GM21526 (cell line): ENCODE data around the gene CYRIA.

Experiments
- ATAC-seq: cut with Tn5 transposase; IDR thresholded peaks from one replicate; pipeline ENCODE4 v1.9.1; 2021; ENCODE audit warnings: moderate library complexity; ENCODE audit not compliant: unreplicated experiment, low FRiP score

The CYRIA gene

DNA sequence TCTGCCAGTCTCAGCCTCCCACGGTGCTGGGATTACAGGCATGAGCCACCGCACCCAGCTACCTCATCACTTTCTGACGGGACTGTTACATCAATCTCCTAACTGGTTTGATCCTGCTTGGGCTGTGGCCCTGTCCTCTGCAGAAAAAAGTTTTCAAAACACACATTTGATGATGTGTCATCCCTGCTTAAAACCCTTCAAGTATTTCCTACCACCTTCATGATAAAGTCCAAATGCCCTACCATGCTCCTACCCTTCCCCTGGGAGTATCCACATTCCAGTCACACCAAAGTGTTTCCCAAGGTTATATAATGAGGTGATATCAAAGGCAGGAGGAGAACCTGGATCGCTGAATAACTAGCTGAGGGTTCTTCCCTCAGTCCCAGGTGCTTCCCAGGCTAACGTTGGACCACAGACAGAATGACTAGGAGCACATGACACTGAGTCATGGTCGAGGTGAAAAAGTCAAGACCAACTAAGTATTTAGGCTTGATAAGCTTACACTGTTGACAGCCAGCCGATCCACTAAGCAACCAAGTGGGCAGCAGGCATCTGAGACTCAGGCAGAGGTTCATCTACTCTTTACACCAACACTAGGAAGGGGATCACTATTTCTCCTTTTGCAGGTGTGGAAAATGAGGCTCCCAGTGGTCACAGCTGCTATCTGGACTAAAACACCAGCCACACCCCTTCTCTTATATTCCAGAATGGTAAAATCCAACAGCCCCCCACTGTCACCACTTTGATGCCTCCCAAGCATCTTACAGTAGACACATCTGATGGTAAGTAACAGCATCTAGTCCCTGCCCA is 31.8 kb downstream of the CYRIA start:
- no peak for ATAC-seq

DNA sequence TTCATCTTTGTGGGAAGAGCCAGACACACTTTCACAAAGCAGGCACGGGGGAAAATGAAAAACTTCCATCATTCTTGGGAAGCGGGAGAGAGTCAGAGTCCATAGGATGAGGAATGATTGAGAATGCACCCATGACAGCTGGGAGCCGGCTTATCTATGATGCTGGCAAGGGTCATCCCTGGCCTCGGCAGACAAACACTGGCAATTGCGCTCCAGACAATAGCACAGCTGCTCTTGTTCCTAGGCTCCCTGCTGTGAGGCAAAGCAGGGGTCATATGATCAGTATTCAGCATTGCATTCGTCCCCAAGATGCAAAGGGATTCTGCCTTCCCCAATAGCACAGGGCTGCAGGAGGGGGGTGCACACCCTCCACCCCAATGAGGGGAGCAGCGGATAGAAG is 33.0 kb downstream of the CYRIA start:
- ATAC-seq, result no peak

DNA sequence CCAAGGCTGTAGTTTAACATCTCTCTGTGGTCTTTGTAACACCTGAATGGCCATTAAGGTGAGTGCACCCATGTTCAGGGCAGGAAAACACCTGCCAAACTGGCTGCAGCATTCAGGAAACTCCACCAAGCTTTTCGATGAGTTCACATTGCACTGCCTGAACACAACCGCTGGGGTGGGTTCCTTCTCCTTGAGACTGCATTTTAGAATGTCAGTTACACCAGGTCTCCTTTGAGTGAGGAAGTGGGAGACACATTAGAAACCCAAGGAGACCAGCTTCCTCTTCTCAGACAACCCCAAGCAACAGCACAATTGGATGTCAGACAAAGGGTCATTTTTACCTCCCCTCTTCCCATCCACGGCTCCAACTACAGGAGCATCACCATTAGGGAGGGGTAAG is 35.2 kb downstream of the CYRIA start:
- ATAC-seq, result peak; percentile 59

DNA sequence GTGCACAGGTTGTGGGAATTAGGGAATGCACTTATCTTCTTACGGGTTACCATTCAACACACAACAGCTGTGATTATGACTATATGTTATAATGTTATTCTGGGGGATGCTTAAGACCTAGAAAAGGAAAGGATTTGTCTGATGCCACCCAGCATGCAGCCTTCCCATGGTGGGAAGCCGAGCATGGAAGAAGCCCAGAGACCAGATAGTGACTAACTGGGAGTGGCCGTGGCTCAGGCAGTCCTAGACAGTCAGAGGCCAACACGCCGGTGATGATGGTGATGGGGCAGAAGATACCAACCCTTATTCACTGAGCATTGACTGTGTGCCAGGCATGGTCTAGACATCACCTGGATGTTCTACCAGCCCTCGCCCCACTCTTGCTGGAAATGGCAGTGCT is 35.9 kb downstream of the CYRIA start:
- no peak for ATAC-seq

DNA sequence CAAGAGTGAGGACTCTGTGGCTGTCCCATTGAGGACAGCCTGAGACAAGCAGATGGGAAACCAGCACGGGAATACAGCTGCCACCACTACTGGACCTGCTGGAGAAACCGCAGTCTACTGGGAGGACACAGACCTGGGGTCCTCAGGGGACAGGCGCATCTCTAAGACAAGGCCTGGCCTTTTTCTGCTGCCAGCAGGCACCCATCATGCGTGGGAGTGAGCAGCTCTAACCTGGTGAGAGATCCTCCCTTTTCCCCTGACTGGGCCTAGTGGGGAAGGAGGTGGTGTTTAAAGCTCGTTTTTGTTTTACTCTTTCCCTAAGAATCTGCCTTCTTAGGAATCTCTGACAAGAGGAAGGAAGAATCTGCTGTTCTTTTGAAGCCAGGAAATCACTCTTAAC is 36.6 kb downstream of the CYRIA start:
- ATAC-seq, result no peak

DNA sequence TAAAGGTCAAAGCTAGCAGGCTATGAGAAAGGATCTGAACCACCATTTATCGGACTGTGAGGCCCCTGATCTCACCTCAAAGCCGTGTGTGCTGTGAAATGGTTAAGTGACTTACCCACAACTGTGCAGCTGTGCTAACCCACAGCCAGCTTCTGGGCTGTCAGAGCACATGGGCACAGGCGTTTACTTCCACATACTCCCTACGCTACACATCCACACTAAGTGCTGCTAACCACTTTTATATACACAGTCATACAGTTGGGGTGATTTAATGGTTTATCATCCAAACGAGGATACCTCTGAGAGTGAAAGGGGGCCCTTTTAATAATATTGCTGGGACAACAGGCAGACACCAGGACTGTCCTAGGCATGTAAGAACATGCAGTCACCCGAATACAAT is 37.3 kb downstream of the CYRIA start:
- ATAC-seq, result no peak

DNA sequence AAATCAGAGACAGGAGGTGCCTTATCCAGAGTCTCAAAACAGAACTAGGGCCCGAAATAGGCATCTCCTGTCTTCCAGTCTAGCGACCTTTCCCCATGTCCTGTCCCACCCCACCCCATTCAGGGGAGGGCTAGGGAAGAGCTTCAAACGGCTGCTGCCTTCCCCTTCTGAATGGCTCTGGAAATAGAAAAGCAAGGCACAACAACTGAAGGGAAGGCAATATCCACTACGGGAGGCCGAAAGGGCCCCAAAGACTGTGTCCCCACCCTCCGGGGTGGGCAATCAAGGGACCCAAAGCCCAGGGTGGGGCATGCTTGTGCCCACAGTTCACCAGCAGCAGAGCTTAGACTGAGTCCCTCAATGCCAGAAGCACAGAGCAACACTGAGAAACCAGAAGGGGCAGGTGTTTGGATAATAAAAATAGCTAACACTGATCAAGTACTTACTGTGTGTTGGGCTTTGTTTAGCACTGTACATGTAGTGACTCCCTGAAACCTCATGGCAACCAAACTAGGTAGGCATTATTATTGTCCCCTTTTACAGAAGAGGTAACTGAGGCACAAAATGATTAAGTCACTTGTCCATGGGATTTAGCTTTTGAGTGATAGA is 38.5 kb downstream of the CYRIA start:
- ATAC-seq, result no peak

DNA sequence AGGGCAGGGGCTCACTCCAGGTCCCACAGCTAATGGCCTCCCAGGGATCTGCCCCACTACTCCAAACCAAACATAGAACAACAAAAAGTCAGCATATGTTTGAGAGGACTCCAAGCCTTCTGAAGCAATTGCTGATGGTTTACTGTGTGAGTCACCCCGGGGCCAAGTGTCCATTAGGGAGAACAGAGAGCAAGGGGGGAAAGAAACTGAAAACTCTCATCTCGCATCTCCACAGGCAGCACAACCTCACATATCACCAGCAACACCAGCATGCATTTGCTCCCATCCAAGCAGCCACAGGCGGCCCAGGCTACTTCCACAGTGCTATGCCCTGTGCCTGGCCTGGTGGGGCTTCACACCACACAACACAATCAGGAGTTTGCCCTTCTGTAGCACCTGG is 39.1 kb downstream of the CYRIA start:
- no peak for ATAC-seq

DNA sequence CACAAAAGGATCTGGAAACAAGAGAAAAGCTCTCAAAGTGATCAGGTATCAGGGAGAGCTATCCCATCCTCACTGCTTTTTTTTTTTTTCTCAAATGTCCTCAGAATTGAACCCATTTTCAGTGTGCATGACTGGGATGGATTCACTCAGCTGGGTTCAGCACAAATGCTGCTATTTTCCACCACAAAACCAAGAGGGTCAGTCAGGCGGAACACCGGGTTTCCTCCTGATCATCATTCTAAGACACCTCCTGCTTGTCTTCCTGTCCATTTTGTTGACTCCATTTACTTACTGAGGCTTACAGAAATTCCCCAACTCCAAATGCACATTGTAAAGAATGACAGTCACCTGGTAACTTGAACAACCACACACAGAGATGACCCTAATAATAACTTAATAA is 39.9 kb downstream of the CYRIA start:
- ATAC-seq, result peak; percentile 59

DNA sequence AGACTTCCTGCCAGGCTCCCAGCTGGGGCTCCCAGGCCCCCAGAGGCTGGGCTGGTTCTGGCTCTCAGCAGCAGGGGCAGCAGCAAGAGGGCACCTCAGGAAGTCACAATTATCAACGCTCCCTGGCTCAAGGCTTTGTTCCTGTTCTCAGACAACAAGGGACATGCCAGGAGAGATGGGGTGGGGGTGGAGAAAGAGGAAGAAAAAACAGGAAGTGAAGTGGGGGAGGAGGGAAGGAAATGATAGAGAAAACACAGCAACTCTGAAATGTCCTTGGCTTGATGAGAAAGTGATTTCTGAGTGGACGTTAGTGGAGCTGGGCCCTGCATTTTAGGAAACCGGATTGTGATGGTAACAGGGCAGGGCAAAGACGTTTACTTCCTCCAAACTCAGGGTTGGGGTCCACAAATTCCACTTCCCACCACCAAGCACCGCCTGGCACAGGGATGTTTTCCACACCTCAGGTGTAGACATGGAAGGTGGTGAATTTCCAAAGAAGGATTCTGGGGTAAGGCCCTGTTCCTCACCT is 40.4 kb downstream of the CYRIA start:
- no peak for ATAC-seq

DNA sequence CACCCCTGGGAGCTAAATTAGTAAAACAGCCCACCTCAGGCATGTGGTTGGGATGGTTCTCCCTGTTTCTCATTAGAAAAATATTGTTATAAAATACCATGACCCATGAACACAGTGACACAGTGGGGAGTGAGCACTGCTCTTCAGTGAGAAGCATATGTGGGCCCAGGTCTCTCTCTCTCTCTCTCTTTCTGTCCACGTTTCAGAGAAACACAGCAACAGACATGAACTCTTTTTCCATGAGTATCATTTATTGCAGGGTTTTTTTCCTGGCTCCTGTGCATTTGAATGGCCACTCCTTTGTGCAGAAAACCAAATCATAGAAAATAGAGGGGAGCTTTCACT is 41.2 kb downstream of the CYRIA start:
- no peak for ATAC-seq

DNA sequence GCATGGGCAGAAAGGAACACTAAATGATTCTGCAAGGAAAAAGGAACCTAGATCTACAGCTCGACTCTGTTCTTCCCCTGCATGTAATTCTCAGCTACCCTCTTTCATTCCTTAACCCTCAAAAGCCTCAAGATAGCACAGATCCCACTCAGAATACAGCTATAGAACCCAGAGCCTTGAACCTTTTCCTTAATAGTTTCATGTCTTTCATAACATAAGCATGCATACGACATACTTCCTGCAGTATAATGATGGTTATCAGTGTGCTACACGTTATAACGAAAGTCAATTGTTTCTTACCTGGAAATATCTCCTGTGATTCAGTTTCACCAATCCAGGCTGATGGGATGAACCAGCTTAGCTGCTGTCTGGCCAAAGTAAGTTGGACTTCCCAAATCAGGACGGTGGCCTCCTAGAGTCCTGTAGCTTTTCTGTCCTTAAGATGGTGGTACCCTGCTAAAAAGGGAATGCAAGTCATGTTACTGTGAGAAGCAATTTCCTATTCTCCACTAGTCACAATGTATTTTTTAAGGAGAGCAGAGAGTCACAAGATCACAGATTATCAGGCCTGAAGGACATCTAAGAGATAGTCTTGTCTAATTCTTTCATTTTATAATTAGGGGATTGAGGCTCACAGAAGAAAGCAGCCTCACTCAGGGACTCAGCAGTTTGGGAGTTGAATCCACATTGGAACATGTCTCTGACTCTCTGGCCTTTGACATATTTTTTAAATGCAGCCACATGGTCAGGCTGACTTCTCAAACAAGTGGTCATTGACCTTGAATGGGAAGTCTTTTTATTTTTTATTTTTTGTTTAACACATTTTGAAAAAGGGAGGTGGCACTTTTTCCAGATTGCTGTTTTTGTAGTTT is 41.8 kb downstream of the CYRIA start:
- no peak for ATAC-seq

DNA sequence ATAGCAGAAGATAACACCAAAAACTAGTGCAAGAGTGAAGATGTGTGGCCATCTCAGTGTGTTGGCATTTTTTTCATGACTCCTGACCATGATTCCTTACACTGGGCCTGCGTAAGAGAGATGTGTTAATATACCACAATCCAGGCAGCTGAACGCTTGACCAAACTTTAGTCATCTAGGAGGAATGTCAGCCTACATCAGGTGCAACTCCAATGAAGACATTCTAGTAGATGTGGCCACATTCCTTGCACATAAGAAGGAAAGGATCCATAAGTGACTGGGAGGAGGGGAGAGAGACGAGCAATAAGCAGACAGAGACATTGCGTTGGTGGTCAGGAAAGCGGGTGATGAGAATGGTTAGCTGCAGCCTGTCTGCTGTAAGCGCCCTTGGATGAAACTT is 42.6 kb downstream of the CYRIA start:
- ATAC-seq, result no peak

DNA sequence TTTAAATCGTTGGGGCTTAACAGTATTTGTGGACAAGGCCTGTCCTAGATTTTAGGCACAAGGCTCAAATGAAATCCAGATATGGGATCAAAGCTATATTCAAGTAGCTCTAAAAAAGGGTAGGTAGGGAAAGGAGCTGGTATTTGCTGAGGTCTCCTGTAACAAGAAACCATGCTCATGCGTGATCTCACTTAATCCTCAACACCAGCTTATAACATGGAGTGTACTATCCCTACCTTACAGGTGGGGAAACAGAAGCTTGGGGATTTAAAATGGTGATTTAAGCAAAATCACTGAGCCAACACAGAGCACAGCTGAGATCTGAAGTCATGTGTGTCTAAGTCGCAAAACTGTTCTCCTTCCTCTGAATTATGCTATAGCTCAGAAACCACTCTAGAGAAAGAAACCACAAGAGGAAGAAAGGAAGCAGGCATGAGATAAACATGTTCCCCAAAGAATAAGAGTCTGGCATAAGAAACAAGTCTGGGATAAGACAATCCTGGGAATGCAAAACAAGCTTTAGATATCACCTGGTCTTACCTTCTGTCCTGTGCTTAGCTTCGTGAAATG is 43.1 kb downstream of the CYRIA start:
- no peak for ATAC-seq

DNA sequence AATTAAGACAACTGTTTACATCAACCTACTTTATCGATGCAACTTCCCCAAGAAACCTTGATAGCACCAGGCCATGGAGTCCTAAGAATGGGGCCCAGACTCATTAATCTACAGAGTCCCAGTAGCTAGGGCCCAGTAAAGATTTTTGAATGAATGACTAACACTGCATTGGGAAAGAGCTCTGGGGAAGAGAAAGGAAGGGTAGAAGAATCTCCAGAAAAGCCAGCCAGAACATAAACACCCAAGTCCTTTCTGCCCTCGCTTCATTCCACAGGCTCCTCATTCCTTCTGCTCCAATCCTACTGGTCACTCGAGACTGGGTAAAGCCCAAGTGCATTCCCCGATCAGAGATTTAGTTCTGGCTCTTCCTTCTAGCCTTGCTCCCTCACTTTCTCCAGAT is 44.3 kb downstream of the CYRIA start:
- ATAC-seq, result no peak

DNA sequence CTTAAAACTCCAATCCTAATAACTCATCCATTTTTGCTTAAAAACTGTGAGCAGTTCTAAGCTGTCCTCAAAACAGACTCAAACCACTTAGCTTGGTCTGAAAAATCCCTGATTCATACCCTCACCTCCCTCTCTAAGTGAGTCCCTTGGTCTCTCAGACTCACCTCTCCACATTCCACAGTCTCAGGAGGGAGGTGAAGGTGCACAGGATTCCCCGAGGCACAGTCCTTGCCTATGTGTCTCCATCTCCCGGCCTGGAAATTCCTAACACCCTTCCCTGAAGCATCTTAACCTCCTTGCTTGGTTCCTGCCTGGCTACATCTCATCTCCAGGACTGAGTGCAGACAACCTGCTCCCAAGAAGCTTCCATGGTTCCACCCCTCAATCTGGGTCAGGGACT is 45.0 kb downstream of the CYRIA start:
- ATAC-seq, result no peak

DNA sequence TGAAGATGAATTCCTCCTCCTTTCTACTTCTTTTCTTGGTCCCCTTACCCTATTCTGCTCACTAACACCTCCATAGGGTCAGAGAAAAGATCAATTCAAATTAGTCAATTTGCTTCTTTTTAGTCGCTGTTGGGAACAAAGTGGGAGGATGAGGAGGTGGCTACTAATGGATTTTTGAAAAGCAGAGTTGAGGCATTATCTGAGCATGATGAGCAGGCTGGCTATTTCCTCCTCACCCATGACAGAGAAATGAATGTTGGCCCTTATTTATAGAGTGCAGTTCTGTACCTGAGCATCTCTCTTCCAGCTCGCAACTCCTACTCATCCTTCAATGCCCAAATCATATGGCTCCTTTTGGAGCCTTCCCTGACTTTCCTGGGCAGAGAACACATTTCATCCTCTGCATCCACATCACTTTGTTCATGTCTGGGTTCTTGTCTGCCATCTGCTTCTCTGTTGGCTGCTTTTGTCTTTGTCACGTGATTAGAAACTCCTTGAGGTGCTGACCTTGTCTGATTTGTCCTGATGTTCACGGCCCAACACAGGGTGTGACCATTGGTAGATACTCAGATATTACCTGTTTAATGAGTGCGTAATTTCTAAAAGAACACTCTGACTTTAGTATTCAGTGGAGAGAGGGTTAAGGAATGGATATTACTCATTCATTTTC is 45.9 kb downstream of the CYRIA start:
- ATAC-seq, result no peak

DNA sequence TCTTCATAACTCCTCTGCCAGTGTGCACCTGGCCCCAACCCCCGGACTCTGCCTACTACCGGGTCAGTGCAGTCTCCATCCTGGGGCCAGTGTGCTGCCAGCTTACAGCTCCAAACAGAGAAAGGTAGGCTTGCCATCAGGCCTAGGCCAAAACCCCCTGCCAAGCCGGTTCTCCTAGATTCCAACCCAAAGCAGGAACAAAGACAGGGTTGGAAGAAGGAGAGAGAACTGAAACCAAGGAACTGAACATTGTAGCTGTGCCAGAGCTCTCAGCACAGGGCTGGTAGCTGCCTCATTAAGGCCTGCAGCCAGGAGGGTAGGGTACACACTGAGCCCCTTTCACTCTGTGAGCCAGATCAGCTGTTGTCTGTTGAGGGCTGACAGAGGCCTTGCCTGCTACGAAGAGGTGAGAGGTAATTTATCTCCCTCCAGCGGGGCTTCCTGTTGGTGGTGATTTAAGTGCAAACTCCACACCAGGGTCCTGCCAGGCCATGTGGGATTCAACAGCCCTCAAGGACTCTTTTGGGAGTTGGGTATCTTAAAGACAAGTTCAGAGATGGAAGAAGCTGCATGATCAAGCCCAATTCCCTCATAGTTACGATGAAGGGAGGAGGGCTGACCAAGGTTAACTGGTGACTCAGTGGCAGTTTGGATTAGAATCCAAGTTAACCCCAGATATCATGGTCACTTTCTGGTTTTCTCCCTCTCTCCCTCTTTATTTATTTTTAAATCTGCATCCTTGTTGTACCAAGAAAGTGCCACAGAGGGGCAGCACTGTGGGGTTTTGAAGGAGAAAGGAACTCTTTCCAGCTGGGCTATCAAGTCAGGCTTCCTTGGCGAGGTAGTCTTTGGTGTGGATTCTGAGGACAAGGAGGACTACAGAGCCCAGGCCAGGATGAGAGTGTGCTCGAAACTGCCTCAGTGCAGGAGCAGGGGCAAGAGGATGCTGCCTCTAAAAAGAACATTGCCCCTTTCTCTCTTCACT is 48.1 kb downstream of the CYRIA start:
- no peak for ATAC-seq
